Endothelial cell of umbilical vein (primary cell): ENCODE results near the gene SGPL1.

ENCODE experiments used
- EZH2 ChIP-seq: IDR thresholded peaks from 2 replicates; pipeline ENCODE4 v1.6.1; 2012; ENCODE audit warnings: borderline replicate concordance, low read depth, mild to moderate bottlenecking, moderate library complexity, low read length, inconsistent platforms; ENCODE audit not compliant: severe bottlenecking
- FOS ChIP-seq: IDR thresholded peaks from 2 replicates; pipeline ENCODE4 v1.6.1; 2011; ENCODE audit warnings: mild to moderate bottlenecking, low read length, moderate library complexity, borderline replicate concordance; ENCODE audit not compliant: insufficient read depth
- JUN ChIP-seq: IDR thresholded peaks from 2 replicates; pipeline ENCODE4 v1.6.1; 2011; ENCODE audit warnings: borderline replicate concordance, low read depth; ENCODE audit not compliant: insufficient read length, insufficient read depth
- POLR2A ChIP-seq: IDR thresholded peaks from 2 replicates; pipeline ENCODE4 v1.6.1; 2012; ENCODE audit warnings: low read depth, mild to moderate bottlenecking, control low read depth, low read length
- POLR2AphosphoS5 ChIP-seq: IDR thresholded peaks from 2 replicates; pipeline ENCODE4 v1.6.1; 2012; ENCODE audit warnings: low read depth, mild to moderate bottlenecking, control low read depth, low read length, moderate library complexity; ENCODE audit not compliant: insufficient read depth
- TF ChIP-seq, protein P1 (sequence below), 2 donors: IDR thresholded peaks; 1 replicate in 1 of 2; 2 replicates in 1 of 2; pipeline ENCODE4 v1.5.1; 2011; ENCODE audit warnings: low read length in 2 of 2, mild to moderate bottlenecking in 2 of 2, moderate library complexity in 2 of 2, control low read depth in 1 of 2, inconsistent platforms in 1 of 2, low read depth in 1 of 2; ENCODE audit not compliant: insufficient read depth in 1 of 2; ENCODE audit errors: extremely low read depth in 1 of 2

DNA sequence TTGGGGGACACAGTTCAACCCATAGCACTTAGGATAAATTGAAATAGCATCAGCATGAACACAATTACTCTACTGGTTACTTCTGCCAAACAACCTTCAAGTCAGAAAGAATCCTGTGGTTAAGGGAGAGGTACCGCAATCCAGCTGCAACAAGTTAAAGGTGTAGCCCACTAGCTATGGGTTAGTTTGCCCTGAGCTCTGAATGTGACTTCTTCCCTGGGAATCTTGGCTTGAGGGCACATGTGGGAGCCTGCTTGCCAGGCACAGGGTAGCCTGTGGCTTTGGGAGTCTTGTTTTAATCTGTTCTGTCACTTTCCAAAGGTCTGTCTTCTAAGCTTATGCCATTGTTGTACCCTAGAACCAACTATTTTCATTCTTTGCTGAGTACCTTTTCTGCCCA is 8.9 kb upstream of the SGPL1 start:
- TF ChIP-seq POLR2AphosphoS5 (no peak), JUN (no peak), POLR2A (no peak), FOS (no peak), EZH2 (no peak)
- TF ChIP-seq, protein P1, sequence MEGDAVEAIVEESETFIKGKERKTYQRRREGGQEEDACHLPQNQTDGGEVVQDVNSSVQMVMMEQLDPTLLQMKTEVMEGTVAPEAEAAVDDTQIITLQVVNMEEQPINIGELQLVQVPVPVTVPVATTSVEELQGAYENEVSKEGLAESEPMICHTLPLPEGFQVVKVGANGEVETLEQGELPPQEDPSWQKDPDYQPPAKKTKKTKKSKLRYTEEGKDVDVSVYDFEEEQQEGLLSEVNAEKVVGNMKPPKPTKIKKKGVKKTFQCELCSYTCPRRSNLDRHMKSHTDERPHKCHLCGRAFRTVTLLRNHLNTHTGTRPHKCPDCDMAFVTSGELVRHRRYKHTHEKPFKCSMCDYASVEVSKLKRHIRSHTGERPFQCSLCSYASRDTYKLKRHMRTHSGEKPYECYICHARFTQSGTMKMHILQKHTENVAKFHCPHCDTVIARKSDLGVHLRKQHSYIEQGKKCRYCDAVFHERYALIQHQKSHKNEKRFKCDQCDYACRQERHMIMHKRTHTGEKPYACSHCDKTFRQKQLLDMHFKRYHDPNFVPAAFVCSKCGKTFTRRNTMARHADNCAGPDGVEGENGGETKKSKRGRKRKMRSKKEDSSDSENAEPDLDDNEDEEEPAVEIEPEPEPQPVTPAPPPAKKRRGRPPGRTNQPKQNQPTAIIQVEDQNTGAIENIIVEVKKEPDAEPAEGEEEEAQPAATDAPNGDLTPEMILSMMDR (IDR thresholded peaks at IDR 0.05; ENCODE audit: extremely low read depth in 1 of 2, insufficient read depth in 1 of 2, low read depth in 1 of 2, low read length in 2 of 2): no peak
